Measurements from ENCODE around the gene PCED1A.
"Not testable (repeated sequence)": the region's sequence is repeated elsewhere in the genome, so short reads cannot be mapped to it uniquely, and the experiment has no call there.

Gene PCED1A

DNA sequence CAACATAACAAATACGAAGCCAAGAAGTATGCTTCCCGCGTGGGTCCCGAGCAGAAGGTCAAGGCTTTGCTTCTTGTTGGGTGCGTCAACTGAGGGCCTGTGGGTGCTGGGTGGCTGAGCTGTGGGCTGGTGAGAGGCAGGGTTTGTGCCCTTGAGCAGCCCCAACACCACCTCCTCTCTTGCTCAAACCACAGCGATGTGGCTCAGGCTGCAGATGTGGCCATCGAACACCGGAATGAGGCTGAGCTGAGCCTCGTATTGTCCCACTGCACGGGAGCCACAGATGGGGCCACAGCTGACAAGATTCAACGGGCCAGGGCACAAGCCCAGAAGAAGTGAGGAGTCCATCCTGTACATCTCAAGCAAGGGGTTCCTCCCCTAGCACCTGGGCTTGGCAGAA, 25.8 kb upstream of the PCED1A start:
- no peak for DNase-seq (ENCODE audit: low read depth, low spot score)

DNA sequence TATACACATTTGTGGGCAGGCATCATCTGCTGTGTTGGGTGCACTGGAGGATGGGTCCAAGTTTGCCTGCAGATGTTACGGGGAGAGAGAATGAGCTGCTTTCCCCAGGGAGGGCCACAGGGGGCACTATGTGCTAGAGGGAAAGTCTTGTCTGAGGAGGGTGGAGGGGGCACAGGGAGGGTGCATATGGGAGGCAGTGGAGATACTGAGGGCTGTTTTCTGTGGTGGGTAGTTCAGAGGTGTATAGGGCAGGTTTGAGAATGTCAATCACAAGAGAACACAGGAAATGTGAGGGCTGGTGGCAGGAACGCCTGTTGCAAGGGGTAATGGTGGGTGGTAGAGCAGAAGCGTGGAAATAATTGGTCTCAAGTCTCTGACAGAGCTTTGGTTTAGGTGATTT, 25.2 kb upstream of the PCED1A start:
- DNase-seq (ENCODE audit: low read depth, low spot score) = peak; percentile 25

DNA sequence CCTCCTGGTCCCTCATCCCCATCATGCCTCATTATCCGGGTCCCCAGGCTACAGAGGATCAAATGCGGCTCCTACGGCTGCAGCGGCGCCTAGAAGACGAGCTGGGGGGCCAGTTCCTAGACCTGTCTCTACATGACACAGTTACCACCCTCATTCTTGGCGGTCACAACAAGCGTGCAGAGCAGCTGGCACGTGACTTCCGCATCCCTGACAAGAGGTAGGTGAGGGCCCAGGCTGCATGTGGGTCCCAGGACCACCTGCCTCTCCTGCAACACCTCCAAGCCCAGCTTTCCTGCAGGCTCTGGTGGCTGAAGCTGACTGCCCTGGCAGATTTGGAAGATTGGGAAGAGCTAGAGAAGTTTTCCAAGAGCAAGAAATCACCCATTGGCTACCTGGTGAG, 24.6 kb upstream of the PCED1A start:
- DNase-seq (ENCODE audit: low read depth, low spot score) = no peak

DNA sequence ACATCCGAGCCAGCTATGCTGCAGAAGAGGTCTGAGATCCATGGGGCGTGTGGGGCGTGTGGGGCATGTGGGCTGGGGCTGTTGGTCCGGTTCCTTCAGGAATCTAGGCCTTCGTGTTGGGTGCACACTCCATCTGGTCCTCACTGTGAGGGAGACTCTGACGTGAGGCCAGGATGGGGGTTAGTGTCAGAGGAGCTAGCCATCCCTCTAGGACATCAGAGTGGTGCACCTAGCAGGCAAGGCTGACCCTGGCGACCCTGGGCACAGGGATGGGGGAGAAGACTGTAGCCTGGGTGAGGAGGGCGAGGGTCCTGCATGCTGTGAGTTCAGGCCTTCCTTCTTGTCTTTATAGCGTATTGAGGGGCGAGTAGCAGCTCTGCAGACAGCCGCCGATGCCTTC, 24.2 kb upstream of the PCED1A start:
- DNase-seq (ENCODE audit: low read depth, low spot score) = no peak

DNA sequence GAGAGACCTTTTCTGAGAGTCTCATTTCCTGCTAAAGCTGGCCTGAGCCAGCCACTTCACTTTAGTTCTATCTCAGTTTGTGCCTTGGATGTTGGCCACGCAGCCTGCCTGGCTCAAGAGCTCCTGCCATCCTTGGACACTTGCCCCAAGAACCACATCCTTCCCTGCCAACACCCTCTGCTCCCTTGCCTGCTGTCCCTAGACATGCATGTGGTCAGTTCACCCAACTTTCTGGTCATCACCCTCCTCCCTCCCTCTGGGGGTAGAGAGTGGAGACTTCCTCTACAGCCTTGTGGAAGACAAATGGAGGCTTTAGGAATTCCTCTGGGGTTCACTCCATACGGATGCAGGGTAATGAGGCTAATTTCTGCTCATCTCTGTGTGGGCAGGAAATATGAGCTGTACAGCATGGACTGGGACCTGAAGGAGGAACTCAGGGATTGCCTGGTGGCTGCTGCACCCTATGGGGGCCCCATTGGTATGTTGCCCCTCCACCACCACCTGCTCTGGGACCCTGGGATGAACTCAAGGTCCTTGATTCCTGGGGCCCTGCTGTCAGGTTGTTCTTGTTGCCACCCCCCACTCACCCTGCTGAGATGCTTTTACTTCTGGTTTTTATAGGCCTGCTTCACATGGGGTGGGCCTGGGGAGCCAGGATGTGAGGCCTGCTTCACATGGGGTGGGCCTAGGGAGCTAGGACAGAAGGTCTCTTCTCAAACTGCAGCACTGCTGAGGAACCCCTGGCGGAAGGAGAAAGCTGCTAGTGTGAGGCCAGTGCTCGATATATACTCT, 19.1 kb upstream of the PCED1A start:
- no peak for DNase-seq (ENCODE audit: low read depth, low spot score)

DNA sequence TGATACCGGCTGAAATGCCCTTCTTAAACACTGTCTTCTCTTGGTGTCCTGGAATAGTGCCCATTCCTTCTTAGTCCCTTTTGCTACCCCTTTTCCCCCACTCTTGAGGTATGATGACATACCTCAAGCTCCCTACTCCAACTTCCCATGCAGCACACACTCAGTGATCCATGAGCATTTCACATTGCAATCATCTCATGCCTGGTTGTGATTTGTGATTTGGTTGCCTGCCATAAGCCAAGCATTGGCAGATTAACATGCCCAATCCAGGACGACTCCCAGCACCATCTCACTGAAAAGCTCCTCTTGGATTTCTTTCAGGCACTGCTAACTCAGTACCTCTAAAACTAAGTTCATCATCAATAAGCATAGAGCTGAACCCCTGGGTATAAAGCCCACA, 18.1 kb upstream of the PCED1A start:
- no peak for DNase-seq (ENCODE audit: low read depth, low spot score)

DNA sequence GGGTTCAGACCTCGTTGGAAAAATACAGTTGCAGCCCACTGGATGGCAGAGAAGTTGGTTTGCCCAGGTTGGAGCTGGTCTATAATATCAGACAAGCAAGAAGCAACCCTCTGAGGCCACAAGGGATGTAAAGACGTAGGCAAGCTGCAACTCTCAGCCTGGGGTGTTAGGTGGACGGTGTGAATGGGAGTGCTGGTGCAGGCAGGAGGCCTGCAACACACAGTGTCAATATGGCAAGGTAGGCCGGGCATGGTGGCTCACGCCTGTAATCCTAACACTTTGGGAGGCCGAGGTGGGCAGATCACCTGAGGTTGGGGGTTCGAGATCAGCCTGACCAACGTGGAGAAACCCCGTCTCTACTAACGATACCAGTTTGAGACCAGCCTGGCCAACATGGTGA, 10.6 kb upstream of the PCED1A start:
- no peak for DNase-seq (ENCODE audit: low read depth, low spot score)

DNA sequence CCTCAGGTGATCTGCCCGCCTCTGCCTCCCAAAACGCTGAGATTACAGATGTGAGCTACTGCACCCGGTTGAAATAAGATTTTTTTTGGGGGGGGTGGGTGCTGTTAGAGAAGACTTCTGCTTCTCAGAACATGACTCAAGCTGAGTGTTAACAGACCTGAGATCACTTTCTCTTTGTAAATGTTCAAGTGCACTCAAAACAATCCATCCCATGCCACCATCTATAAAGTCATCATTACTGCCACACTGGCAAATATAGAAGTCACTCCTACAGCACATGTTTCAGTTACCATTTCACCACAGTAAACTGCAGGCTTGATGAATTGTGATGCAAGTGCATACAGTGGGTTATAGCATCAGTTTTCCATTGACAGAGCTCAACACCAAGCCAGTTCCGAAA, 9.1 kb upstream of the PCED1A start:
- DNase-seq (ENCODE audit: low read depth, low spot score) = no peak

DNA sequence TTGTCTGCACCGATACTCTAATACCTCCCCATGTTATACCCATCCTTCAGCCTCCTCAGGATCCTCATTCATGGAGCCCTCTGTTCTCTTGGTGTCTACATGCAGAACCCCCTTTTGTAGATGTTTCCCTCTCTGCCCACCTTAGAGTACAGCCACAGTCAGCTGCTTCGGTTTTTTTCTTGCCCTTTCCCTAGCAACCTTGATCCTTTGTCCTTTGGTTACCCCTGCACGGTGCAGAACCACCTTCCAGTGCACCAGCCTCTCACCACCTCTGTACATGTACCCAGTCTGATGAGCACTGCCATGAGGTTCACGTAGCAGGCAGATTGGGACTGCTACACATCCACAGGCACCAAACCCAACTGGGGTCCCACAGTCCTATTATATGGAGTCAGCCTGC, 7.3 kb upstream of the PCED1A start:
- DNase-seq (ENCODE audit: low read depth, low spot score) = no peak

DNA sequence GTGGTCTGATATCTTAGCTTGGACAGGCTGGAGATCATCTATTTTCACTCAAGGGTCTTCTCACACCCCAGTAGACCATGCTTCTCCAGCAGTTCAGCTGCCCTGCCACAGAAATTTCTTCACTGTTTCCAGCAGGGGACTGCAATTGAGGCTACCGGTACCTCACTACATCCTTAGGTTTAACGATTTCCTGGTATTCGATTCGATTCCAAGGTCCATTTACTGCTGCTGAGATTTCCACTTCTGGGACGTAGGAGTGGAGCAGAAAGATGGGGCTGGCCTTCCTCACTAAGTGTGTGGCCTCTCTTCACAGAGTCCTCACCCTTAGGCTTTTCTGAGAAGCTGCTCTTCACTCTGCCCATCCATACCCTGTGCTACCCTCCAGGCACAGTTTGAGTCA, 6.2 kb upstream of the PCED1A start:
- no peak for DNase-seq (ENCODE audit: low read depth, low spot score)

DNA sequence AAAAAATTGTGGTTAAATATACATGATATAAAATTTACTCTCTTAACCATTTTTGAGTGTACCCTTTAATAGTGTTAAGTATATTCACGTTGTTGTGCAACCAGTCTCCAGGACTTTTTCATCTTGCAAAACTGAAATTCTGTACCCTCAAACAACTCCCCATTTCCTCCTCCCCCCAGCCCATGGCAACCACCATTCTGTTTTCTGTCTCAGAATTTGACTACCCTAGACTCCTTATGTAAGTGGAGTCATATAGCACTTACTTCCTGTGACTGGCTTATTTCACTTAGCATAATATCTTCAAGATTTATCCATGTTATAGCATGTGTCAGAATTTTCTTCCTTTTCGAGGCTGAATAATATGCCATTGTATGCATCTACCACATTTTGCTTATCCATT, 5.2 kb upstream of the PCED1A start:
- no peak for DNase-seq (ENCODE audit: low read depth, low spot score)

DNA sequence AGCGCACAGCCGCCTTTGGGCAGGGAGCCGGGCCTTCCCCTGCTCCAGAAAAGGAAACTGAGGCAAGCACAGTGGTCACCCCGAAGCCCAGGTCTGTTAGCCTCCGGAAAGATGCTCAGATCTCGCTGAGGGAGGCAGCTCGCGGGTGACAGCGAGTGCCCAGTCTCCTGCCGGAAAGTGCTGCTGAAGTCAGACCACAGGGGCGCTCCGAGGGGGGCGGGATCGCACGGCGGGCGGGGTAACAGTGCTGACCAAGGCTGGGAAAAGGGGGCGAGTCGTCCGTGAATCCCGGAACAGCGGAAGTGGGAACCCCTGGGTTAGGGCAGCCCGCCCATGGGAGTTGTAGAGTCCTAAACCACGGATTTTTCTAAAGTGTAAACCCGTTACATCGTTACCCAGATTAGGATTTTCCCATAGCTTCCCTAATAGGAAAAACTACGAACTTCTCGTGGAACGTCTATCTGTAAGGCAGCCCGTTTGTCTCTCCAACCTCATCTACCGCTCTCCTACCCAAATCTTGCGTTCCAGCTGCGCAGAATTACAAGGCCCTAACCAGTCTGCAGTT, 594 bp upstream of the PCED1A start:
- DNase-seq (ENCODE audit: low read depth, low spot score) = peak; percentile 28

DNA sequence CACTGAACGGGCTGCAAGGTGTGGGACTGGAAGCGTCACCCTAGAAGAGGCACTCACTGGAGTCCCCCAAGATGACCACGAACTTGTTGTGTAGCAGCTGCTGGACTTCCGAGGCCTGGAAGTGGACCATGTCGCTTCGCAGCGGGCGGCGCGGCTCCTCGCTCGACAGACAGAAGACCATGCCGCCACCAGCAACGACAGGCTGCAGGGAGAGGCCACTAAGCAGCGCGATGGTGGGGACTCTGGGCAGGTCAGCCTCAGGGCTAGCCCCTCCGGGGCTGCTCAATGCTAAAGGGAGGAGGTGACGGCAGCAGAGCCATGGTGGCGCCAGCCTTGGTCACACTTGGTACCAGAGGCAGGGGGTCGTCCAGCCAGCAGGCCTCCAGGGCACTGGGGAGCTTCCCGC, 720 bp downstream of the PCED1A start:
- DNase-seq (ENCODE audit: low read depth, low spot score) = peak; percentile 15

DNA sequence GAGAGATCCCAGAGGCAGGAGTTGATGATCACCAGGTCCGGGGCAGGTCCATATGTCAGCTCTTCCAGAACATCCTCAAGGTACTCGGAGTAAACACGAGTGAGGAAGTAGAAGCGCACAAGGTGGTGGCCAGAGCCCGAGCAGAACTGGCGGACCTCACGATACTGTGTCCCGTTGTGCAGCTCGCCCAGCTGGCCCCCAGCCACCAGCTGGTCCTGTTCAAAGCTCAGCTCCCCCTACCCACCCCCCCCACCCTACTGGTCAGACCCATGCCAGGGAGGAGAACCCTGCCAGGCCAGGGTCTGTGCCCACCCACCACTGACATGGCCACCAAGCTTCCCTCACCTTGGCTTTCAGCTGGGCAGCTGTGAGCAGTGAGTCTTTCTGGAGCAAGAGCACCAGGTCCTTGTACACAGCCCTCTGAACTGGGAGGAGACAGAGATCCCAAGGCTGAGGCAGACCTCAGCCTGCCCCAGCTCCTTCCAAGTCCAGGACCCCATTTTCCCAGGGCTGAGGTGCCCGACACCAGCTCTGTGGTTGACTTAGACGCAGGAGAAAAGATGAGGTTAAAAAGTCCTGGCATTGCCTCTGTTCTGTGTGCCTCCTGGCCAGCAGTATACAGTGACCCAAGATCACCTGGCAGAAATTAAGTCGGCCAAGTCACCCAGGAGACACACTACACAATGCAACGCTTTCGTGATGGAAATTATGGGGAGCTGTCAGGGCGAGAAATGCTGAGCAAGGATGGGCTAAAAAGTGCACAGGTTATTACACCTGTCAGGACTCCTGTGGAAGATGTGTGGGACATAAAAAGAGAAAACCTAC, 1.4 kb downstream of the PCED1A start:
- DNase-seq (ENCODE audit: low read depth, low spot score) = no peak

DNA sequence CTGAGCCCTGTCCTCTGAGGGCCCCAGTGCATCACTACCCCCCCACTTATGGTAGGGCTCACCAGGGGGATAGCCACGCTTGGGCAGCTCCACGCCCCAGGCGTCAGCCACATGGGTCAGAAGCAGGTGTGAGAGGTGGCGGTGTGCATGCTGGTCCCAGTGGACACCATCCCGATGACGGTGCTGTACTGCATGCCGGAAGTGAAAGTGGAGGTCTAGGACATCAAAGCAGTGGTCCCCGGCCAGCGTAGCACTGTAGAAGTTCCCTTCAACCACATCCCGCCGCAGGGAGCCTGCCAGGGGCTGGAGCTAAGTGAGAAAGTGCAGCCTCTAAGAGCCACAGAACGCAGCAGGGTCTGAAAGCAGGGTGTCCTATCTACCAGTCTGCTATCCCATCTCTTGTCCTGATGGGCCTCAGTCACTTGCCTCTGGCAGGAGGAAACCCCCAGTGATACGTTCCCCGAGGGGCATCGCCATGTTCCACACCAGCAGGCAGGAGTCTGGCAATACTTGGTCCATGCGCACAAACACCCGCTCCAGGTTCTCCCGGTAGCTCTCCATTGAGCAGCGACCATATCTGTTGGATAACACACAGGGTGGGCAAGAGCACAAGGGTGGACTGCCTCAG, 2.2 kb downstream of the PCED1A start:
- DNase-seq (ENCODE audit: low read depth, low spot score) = no peak

DNA sequence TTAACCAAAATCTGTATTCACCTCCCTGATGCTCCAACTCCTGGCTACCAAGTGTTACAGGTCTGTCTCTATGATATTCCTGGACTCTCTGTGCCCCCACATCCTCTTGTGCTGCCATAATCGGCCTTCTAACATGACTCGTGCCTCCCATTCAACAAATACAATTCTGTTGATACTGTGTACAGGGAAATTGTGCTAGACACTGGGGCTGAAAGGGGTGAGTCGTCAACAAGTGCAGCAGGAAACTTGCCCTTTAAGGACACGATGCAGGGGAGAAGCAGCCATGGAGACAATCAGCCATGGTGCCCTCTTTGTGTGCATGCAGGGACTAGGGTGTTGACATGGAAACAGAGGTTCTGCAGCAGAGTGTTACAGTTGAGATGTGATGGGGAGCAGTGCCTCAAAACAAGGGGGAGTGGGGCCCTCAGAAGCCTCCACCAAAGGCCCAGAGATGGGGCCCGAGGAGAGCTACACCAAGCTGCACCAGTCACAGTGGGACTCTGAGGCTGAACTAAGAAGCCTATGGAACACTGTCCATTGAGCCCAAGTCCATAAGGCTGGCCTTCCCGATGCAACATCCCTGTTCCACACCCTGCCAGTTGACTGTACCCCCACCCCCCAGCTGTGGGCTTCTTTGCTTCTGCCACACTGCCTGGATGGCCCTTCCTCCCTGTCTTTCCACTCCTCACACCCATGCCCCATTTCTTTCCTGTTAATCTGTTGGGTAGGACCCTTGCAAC, 3.1 kb downstream of the PCED1A start:
- no peak for DNase-seq (ENCODE audit: low read depth, low spot score)

DNA sequence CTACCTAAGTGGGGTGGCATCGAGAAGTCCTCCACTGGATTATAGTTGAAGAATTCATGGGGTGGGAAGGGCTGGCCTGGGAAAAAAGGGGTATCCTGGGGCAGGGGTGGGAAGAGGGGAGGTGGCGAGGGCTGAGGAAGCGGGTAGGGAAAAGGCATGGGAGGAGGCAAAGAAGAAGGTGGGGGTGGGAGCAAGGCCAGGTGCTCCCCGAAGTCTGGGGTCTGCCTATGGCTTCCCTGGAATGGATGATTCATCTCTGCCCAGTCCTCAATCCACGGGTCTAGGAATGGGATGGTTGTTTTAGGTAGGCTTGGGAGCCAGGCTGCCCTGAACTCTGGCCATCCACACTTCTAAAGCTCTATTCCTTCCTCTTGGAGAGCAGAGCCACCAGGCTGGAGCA, 4.4 kb downstream of the PCED1A start:
- DNase-seq (ENCODE audit: low read depth, low spot score) = no peak

DNA sequence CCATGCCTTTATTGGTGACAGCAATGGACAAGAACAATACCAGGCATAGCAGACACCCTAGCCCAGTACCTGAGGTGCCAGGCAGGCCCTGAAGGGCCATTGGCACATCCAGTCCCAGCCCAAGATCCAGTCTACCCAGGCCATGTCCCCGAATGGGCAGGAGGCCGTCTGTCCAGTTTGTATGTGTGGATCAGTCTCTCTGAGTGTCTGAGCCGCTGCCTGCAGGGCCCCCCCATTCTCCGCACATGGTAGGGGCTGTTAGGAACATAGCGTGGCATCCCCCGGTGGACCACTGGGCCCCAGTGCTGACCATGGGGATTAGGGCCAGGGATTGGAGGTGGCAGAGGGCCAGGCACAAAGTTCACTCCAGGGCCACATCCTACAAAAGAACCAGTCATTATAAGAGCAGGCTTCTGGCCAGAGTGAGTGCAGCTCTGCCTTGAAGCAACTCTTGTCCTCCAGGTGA, 5.1 kb downstream of the PCED1A start:
- no peak for DNase-seq (ENCODE audit: low read depth, low spot score)

DNA sequence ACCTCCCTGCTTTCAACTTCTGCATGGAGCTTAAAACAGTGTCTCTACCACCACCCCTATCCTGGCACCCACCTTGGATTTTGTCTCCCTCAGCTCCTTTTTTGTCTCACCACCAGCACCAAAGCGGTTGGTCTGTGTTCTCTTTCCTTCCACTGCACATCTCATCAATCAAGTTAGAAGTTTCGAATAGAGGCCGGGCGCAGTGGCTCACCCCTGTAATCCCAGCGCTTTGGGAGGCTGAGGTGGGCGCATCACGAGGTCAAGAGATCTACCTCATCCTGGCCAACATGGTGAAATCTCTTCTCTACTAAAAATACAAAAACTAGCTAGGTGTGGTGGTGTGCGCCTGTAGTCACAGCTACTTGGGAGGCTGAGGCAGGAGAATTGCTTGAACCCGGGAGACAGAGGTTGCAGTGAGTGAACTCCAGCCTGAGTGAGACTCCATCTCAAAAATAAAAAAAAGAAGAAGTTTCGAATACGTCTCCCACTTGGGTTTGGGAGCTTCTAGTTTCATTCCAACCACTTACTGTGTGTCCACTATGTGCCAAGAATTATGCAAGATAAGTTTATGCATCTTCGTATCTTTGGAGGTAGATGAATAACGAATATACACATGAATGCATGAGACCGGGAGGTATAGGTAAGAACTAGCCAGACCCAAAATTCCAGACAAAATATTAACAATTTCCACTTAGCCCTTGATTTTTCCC, 5.9 kb downstream of the PCED1A start:
- DNase-seq (ENCODE audit: low read depth, low spot score) = no peak

DNA sequence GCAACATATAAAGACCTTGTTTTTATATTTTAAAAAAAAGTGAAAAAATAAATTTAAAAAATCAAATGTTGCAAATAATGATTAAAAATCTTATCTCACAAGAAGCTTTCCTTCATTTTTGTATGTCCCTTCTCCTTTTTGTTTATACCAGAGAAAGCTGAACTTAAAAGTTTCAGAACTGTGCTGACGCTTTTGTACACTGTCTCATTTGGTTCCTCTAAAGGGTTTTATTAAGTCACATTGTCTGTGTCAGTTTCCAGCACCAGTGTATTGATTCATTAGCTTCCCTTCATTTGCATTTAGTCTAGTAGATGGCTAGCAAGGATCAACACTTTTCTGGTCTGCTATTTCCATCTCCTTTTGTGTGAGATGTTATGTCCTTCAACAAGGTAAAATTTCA, 6.7 kb downstream of the PCED1A start:
- DNase-seq (ENCODE audit: low read depth, low spot score) = no peak

DNA sequence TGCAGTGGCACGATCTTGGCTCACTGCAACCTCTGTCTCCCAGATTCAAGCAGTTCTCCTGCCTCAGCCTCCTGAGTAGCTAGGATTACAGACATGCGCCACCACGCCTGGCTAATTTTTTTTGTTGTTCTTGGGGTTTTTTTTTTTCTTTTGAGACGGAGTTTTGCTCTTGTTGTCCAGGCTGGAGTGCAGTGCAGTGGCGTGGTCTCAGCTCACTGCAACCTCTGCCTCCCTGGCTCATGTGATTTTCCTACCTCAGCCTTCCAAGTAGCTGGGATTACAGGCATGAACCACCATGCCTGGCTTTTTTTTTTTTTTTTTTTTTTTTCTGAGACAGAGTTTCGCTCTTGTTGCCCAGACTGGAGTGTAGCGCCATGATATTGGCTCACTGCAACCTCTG, 9.2 kb downstream of the PCED1A start:
- not testable (repeated sequence) for DNase-seq (ENCODE audit: low read depth, low spot score)
